Rectal smooth muscle tissue (tissue), 1 donor: ENCODE data around the gene C1R.
"Not testable (repeated sequence)": the region's sequence is repeated elsewhere in the genome, so short reads cannot be mapped to it uniquely, and the experiment has no call there.

ENCODE experiments used
- H3K27ac ChIP-seq: one replicate; pipeline ENCODE4 v1.7.0; 2013; ENCODE audit warnings: low read depth, low read length, inconsistent platforms
- H3K27me3 ChIP-seq: one replicate; pipeline ENCODE4 v1.7.0; 2013; ENCODE audit warnings: low read length; ENCODE audit not compliant: control insufficient read depth, insufficient read depth
- H3K36me3 ChIP-seq: one replicate; pipeline ENCODE4 v1.7.0; 2013; ENCODE audit warnings: low read length; ENCODE audit not compliant: control insufficient read depth, insufficient read depth
- H3K4me1 ChIP-seq: one replicate; pipeline ENCODE4 v1.7.0; 2013; ENCODE audit warnings: low read length; ENCODE audit not compliant: control insufficient read depth, insufficient read depth
- H3K4me3 ChIP-seq: one replicate; pipeline ENCODE4 v1.7.0; 2013; ENCODE audit warnings: low read length
- H3K9ac ChIP-seq: one replicate; pipeline ENCODE4 v1.7.0; 2013; ENCODE audit warnings: low read length

C1R gene

GRCh38 chr12:7055736-7056135, 36.5 kb downstream of the C1R start:
- not testable (repeated sequence) for H3K27me3 ChIP-seq, H3K9ac ChIP-seq, H3K4me1 ChIP-seq, H3K27ac ChIP-seq, H3K36me3 ChIP-seq, H3K4me3 ChIP-seq

- no peak overlapping the region for H3K27ac ChIP-seq
- peaks cover 4% of the 10 kb centered on the region for H3K4me1 ChIP-seq
- no peak overlapping the region for H3K4me3 ChIP-seq
- H3K36me3 ChIP-seq, result no peaks in the 10 kb centered on the region
- H3K27me3 ChIP-seq, result no peaks in the 10 kb centered on the region
- H3K9ac ChIP-seq, result no peak overlapping the region
Observed at GRCh38 chr12:7054925-7055324, 37.3 kb downstream of the C1R start.

- H3K4me3 ChIP-seq, H3K27ac ChIP-seq, H3K27me3 ChIP-seq, H3K9ac ChIP-seq, H3K36me3 ChIP-seq, H3K4me1 ChIP-seq: not testable (repeated sequence)
Observed at GRCh38 chr12:7049973-7050372, 42.3 kb downstream of the C1R start.

- H3K27ac ChIP-seq, H3K9ac ChIP-seq, H3K4me1 ChIP-seq, H3K27me3 ChIP-seq, H3K36me3 ChIP-seq, H3K4me3 ChIP-seq: not testable (repeated sequence)
Observed at GRCh38 chr12:7049445-7049951, 42.7 kb downstream of the C1R start.

GRCh38 chr12:7047306-7047705, 44.9 kb downstream of the C1R start:
- Histone ChIP-seq H3K27me3 (no peaks in the 10 kb centered on the region), H3K4me1 (no peaks in the 10 kb centered on the region)

GRCh38 chr12:7046383-7047105, 45.7 kb downstream of the C1R start:
- Histone ChIP-seq H3K27ac (no peak overlapping the region), H3K9ac (no peak overlapping the region), H3K36me3 (no peaks in the 10 kb centered on the region), H3K27me3 (no peaks in the 10 kb centered on the region), H3K4me3 (no peak overlapping the region), H3K4me1 (no peaks in the 10 kb centered on the region)

More at GRCh38 chr12:7047306-7047705, 44.9 kb downstream of the C1R start:
- no peak overlapping the region for H3K9ac ChIP-seq
- H3K4me3 ChIP-seq, result no peak overlapping the region
- no peaks in the 10 kb centered on the region for H3K36me3 ChIP-seq
- H3K27ac ChIP-seq, result no peak overlapping the region

- H3K9ac ChIP-seq, result no peak overlapping the region
- H3K36me3 ChIP-seq, result no peaks in the 10 kb centered on the region
- H3K27ac ChIP-seq, result no peak overlapping the region
- no peak overlapping the region for H3K4me3 ChIP-seq
- H3K27me3 ChIP-seq, result no peaks in the 10 kb centered on the region
- H3K4me1 ChIP-seq, result no peaks in the 10 kb centered on the region
Observed at GRCh38 chr12:7045913-7046312, 46.3 kb downstream of the C1R start.

GRCh38 chr12:7042842-7043241, 49.4 kb downstream of the C1R start:
- no peaks in the 10 kb centered on the region for H3K4me1 ChIP-seq
- H3K27me3 ChIP-seq, result no peaks in the 10 kb centered on the region

GRCh38 chr12:7039403-7039802, 52.8 kb downstream of the C1R start:
- H3K27me3 ChIP-seq, result peaks cover 2% of the 10 kb centered on the region
- no peaks in the 10 kb centered on the region for H3K4me1 ChIP-seq
- H3K4me3 ChIP-seq, result no peak overlapping the region
- no peaks in the 10 kb centered on the region for H3K36me3 ChIP-seq
- H3K27ac ChIP-seq, result no peak overlapping the region
- H3K9ac ChIP-seq, result no peak overlapping the region

More at GRCh38 chr12:7042842-7043241, 49.4 kb downstream of the C1R start:
- no peak overlapping the region for H3K27ac ChIP-seq
- H3K9ac ChIP-seq, result no peak overlapping the region
- H3K36me3 ChIP-seq, result no peaks in the 10 kb centered on the region
- H3K4me3 ChIP-seq, result no peak overlapping the region

- H3K27ac ChIP-seq, result no peak overlapping the region
- H3K27me3 ChIP-seq, result peaks cover 2% of the 10 kb centered on the region
Observed at GRCh38 chr12:7038591-7038990, 53.7 kb downstream of the C1R start.

GRCh38 chr12:7037411-7037810, 54.8 kb downstream of the C1R start:
- not testable (repeated sequence) for H3K27ac ChIP-seq, H3K27me3 ChIP-seq, H3K9ac ChIP-seq, H3K4me1 ChIP-seq, H3K4me3 ChIP-seq, H3K36me3 ChIP-seq

More at GRCh38 chr12:7038591-7038990, 53.7 kb downstream of the C1R start:
- Histone ChIP-seq H3K4me1 (no peaks in the 10 kb centered on the region), H3K36me3 (no peaks in the 10 kb centered on the region), H3K4me3 (no peak overlapping the region), H3K9ac (no peak overlapping the region)

- no peaks in the 10 kb centered on the region for H3K36me3 ChIP-seq
- H3K27me3 ChIP-seq, result peaks cover 2% of the 10 kb centered on the region
- no peak overlapping the region for H3K27ac ChIP-seq
- H3K9ac ChIP-seq, result no peak overlapping the region
- H3K4me1 ChIP-seq, result no peaks in the 10 kb centered on the region
- H3K4me3 ChIP-seq, result no peak overlapping the region
Observed at GRCh38 chr12:7035463-7035862, 56.8 kb downstream of the C1R start.

GRCh38 chr12:7034464-7034863, 57.8 kb downstream of the C1R start:
- Histone ChIP-seq H3K4me3 (no peak overlapping the region), H3K27ac (no peak overlapping the region), H3K36me3 (no peaks in the 10 kb centered on the region)

More at GRCh38 chr12:7034464-7034863, 57.8 kb downstream of the C1R start:
- Histone ChIP-seq H3K9ac (no peak overlapping the region), H3K4me1 (no peaks in the 10 kb centered on the region), H3K27me3 (peaks cover 2% of the 10 kb centered on the region)
